Thyroid gland (tissue), 4 donors: ENCODE data around the gene AAMDC.
"Not testable (repeated sequence)": the region's sequence is repeated elsewhere in the genome, so short reads cannot be mapped to it uniquely, and the experiment has no call there.

Experiments used
- POLR2A ChIP-seq, 2 donors: fragments of 450-650 bp; IDR thresholded peaks; one replicate each; pipeline ENCODE4 v1.6.1; 2017; ENCODE audit warnings: antibody characterized with exemption in 2 of 2, mild to moderate bottlenecking in 2 of 2, moderate library complexity in 1 of 2
- TF ChIP-seq, protein P1 (sequence below), 6 experiments: fragments of 200-600 bp in 3 of 6; fragments of 450-650 bp in 3 of 6; sonication (generic) in 3 of 6; IDR thresholded peaks; one replicate each; pipeline ENCODE4 v1.5.1; 2016 to 2019; ENCODE audit warnings: antibody characterized with exemption in 6 of 6, mild to moderate bottlenecking in 2 of 6, inconsistent platforms in 1 of 6, moderate library complexity in 1 of 6

DNA sequence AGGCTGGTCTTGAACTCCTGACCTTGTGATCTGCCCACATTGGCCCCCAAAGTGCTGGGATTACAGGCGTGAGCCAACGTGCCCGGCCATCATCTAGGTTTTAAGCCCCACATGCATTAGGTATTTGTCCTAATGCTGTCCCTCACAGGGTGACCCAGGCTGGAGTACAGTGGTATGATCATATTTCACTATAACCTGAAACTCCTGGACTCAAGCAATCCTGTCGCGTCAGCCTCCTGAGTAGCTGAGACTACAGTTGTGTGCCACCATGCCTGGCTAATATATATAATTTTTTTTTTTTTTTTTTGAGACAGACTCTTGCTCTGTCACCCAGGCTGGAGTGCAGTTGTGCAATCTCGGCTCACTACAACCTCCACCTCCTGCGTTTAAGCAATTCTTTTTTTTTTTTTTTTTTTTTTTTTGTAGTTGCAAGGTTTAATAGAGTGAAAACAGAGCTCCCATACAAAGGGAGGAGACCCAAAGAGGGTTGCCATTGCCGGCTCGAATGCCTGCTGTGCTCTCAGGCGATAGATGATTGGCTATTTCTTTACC lies 37.0 kb downstream of the AAMDC start:
- TF ChIP-seq, protein P1, sequence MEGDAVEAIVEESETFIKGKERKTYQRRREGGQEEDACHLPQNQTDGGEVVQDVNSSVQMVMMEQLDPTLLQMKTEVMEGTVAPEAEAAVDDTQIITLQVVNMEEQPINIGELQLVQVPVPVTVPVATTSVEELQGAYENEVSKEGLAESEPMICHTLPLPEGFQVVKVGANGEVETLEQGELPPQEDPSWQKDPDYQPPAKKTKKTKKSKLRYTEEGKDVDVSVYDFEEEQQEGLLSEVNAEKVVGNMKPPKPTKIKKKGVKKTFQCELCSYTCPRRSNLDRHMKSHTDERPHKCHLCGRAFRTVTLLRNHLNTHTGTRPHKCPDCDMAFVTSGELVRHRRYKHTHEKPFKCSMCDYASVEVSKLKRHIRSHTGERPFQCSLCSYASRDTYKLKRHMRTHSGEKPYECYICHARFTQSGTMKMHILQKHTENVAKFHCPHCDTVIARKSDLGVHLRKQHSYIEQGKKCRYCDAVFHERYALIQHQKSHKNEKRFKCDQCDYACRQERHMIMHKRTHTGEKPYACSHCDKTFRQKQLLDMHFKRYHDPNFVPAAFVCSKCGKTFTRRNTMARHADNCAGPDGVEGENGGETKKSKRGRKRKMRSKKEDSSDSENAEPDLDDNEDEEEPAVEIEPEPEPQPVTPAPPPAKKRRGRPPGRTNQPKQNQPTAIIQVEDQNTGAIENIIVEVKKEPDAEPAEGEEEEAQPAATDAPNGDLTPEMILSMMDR (IDR thresholded peaks at IDR 0.05): not testable (repeated sequence)
- not testable (repeated sequence) for TF ChIP-seq POLR2A (IDR thresholded peaks at IDR 0.05)
